HepG2 (cell line): ENCODE results near the gene SYMPK. TPM values are rescaled to one million over a fixed set of nuclear protein-coding genes. Genes with fewer than 3 reads are reported as not detected.

ENCODE experiments used
- ARID2 ChIP-seq: sonication (generic); formaldehyde crosslinking; IDR thresholded peaks from 2 replicates; pipeline ENCODE4 v1.8.1; 2022; ENCODE audit warnings: mild to moderate bottlenecking, missing genetic modification reagents, borderline replicate concordance
- DNMT1 ChIP-seq: sonication (generic); formaldehyde crosslinking; IDR thresholded peaks from 2 replicates; pipeline ENCODE4 v1.5.1; 2020; ENCODE audit warnings: mild to moderate bottlenecking, missing genetic modification reagents
- DNMT3B ChIP-seq: conservative IDR thresholded peaks from 2 replicates; pipeline ENCODE4 v1.6.1; 2016; ENCODE audit warnings: missing biosample characterization, control low read depth
- DZIP1 ChIP-seq: sonication (generic); formaldehyde crosslinking; IDR thresholded peaks from 2 replicates; pipeline ENCODE4 v1.5.0; 2020; ENCODE audit warnings: mild to moderate bottlenecking, missing genetic modification reagents
- ETS1 ChIP-seq: sonication (generic); formaldehyde crosslinking; IDR thresholded peaks from 2 replicates; pipeline ENCODE4 v1.4.0; 2020; ENCODE audit warnings: missing genetic modification reagents
- FOSL1 ChIP-seq: sonication (generic); formaldehyde crosslinking; IDR thresholded peaks from 2 replicates; pipeline ENCODE4 v1.9.0; 2021; ENCODE audit warnings: missing genetic modification reagents, borderline replicate concordance
- FOXP1 ChIP-seq, 2 experiments: fragments of 450-650 bp in 1 of 2; IDR thresholded peaks; 2 replicates each; pipeline ENCODE4 v1.6.1; 2017 to 2018; ENCODE audit warnings: antibody characterized with exemption in 1 of 2
- GRHL1 ChIP-seq: sonication (generic); formaldehyde crosslinking; conservative IDR thresholded peaks from 2 replicates; pipeline ENCODE4 v1.8.0; 2022; ENCODE audit warnings: missing genetic modification reagents
- SCMH1 ChIP-seq: sonication (generic); formaldehyde crosslinking; IDR thresholded peaks from 2 replicates; pipeline ENCODE4 v1.9.0; 2021; ENCODE audit warnings: missing genetic modification reagents, mild to moderate bottlenecking, borderline replicate concordance
- SP5 ChIP-seq: IDR thresholded peaks from 2 replicates; pipeline ENCODE4 v1.6.1; 2016; ENCODE audit warnings: low read depth, borderline replicate concordance
- TCF7L2 ChIP-seq: IDR thresholded peaks from 2 replicates; pipeline ENCODE4 v1.6.1; 2011; ENCODE audit warnings: mild to moderate bottlenecking, low read depth, low read length, moderate library complexity
- ZMYM4 ChIP-seq: sonication (generic); formaldehyde crosslinking; IDR thresholded peaks from 2 replicates; pipeline ENCODE4 v1.8.1; 2023; ENCODE audit warnings: mild to moderate bottlenecking, missing genetic modification reagents
- ZNF274 ChIP-seq: sonication (generic); formaldehyde crosslinking; IDR thresholded peaks from 2 replicates; pipeline ENCODE4 v1.5.1; 2020; ENCODE audit warnings: mild to moderate bottlenecking, missing genetic modification reagents
- ZNF343 ChIP-seq: sonication (generic); formaldehyde crosslinking; IDR thresholded peaks from 2 replicates; pipeline ENCODE4 v1.4.0; 2020; ENCODE audit warnings: mild to moderate bottlenecking, missing genetic modification reagents
- ZNF354B ChIP-seq: sonication (generic); formaldehyde crosslinking; IDR thresholded peaks from 2 replicates; pipeline ENCODE4 v1.8.0; 2022; ENCODE audit warnings: mild to moderate bottlenecking, missing genetic modification reagents
- ZNF503 ChIP-seq: sonication (generic); formaldehyde crosslinking; IDR thresholded peaks from 2 replicates; pipeline ENCODE4 v1.4.0; 2020; ENCODE audit warnings: missing genetic modification reagents
- ZNF552 ChIP-seq: sonication (generic); formaldehyde crosslinking; IDR thresholded peaks from 2 replicates; pipeline ENCODE4 v1.9.0; 2022; ENCODE audit warnings: missing genetic modification reagents, mild to moderate bottlenecking, borderline replicate concordance
- ZNF567 ChIP-seq: sonication (generic); formaldehyde crosslinking; IDR thresholded peaks from 2 replicates; pipeline ENCODE4 v1.8.1; 2023; ENCODE audit warnings: mild to moderate bottlenecking, missing genetic modification reagents, borderline replicate concordance
- ZNF691 ChIP-seq: sonication (generic); formaldehyde crosslinking; IDR thresholded peaks from 2 replicates; pipeline ENCODE4 v1.4.0; 2020; ENCODE audit warnings: missing genetic modification reagents, low read depth, mild to moderate bottlenecking, borderline replicate concordance
- ZNF776 ChIP-seq: sonication (generic); formaldehyde crosslinking; IDR thresholded peaks from 2 replicates; pipeline ENCODE4 v1.4.0; 2020; ENCODE audit warnings: mild to moderate bottlenecking, missing genetic modification reagents
- ZNF816 ChIP-seq: sonication (generic); formaldehyde crosslinking; IDR thresholded peaks from 2 replicates; pipeline ENCODE4 v1.8.0; 2022; ENCODE audit warnings: missing genetic modification reagents, mild to moderate bottlenecking, borderline replicate concordance
- polyA plus RNA-seq, 8 experiments: library from polyadenylated mRNA; depleted of rRNA in 3 of 8; stranded (reverse) in 7 of 8; unstranded in 1 of 8; fragments of >200 nt; fragmentation: Illumina TruSeq in 4 of 8; extraction: Trizol in 4 of 8; gene quantifications; 2 replicates each; pipeline versions ENCODE4 v1.2.1 to v1.2.3, GENCODE V29; 2011 to 2016; ENCODE audit warnings: low read depth in 4 of 8, missing spikeins in 1 of 8, mixed read lengths in 1 of 8; ENCODE audit not compliant: insufficient read depth in 1 of 8
- total RNA-seq, 5 experiments: library from RNA; depleted of rRNA; stranded (reverse); fragments of >200 nt; fragmentation: Illumina TruSeq; extraction: Trizol; gene quantifications; 2 replicates each; pipeline ENCODE4 v1.2.3, GENCODE V29; 2016; ENCODE audit warnings: low read depth in 1 of 5

The SYMPK gene
- total and polyA plus RNA-seq, 2 of the 13 experiments (the other 11 are each of a cell fraction or from before 2014, with no cell fraction given) = 21.9 to 55.7 TPM

- no peak for TF ChIP-seq ZNF343
- no peak for TF ChIP-seq ETS1
- no peak for TF ChIP-seq ZNF567 (CRISPR knock-in tag)
- no peak for TF ChIP-seq ZNF552
- TF ChIP-seq ZNF776 (CRISPR knock-in tag) = peak; percentile 74; the same call in 1 of the 2 replicates
- no peak for TF ChIP-seq ZNF274
- no peak for TF ChIP-seq DNMT3B (CRISPR knock-in tag)
- no peak for TF ChIP-seq TCF7L2
- no peak for TF ChIP-seq SCMH1 (CRISPR knock-in tag)
- TF ChIP-seq ZNF354B = no peak
- TF ChIP-seq DZIP1 (CRISPR knock-in tag) = no peak
- no peak for TF ChIP-seq FOSL1 (CRISPR knock-in tag)
- TF ChIP-seq GRHL1 (CRISPR knock-in tag) = no peak
- no peak for TF ChIP-seq ZNF816 (CRISPR knock-in tag)
- no peak for TF ChIP-seq ARID2 (CRISPR knock-in tag)
- no peak for TF ChIP-seq FOXP1 (IDR thresholded peaks at IDR 0.05)
- no peak for TF ChIP-seq FOXP1 (CRISPR knock-in tag; IDR thresholded peaks at IDR 0.05)
- TF ChIP-seq ZMYM4 (CRISPR knock-in tag) = no peak
- 0 out of 2 replicates have a peak, but pooled peaks have one; percentile 40 for TF ChIP-seq DNMT1 (CRISPR knock-in tag)
- TF ChIP-seq ZNF503 = no peak
- TF ChIP-seq ZNF691 (CRISPR knock-in tag) = no peak
- TF ChIP-seq SP5 (CRISPR knock-in tag) = no peak
These were observed 22.8 kb upstream of the SYMPK start, which contains the start of gene IRF2BP1 (continued) for GRCh38 chr19:45885556-45886426.
